Fibroblast of pulmonary artery (primary cell): ENCODE data around the gene PHF21B.
"Not testable (repeated sequence)": the region's sequence is repeated elsewhere in the genome, so short reads cannot be mapped to it uniquely, and the experiment has no call there.

ENCODE experiments used
- DNase-seq: peaks from one replicate; pipeline ENCODE4 v3.0.0-alpha.2; 2010; ENCODE audit warnings: low read depth
- H3K4me3 ChIP-seq: replicated peaks from 2 replicates; pipeline ENCODE4 v1.5.1; 2011; ENCODE audit warnings: low read depth, mild to moderate bottlenecking, control low read depth, low read length, moderate library complexity
- CTCF ChIP-seq: IDR thresholded peaks from 2 replicates; pipeline ENCODE4 v1.5.1; 2011; ENCODE audit warnings: mild to moderate bottlenecking, control low read depth, low read length, inconsistent platforms; ENCODE audit errors: missing control alignments

The PHF21B gene

GRCh38 chr22:44865193-44866057 lies 144.4 kb downstream of the PHF21B start:
- no peak overlapping the region for H3K4me3 ChIP-seq

GRCh38 chr22:44862981-44863860 lies 146.6 kb downstream of the PHF21B start:
- no peak overlapping the region for H3K4me3 ChIP-seq
- no peak for DNase-seq
- TF ChIP-seq CTCF = no peak

More at GRCh38 chr22:44865193-44866057, 144.4 kb downstream of the PHF21B start:
- no peak for TF ChIP-seq CTCF
- DNase-seq = no peak

- no peak for TF ChIP-seq CTCF
- H3K4me3 ChIP-seq = no peak overlapping the region
- no peak for DNase-seq
Measured at GRCh38 chr22:44862281-44862680, 147.5 kb downstream of the PHF21B start.

- no peak overlapping the region for H3K4me3 ChIP-seq
- no peak for TF ChIP-seq CTCF
- no peak for DNase-seq
Measured at GRCh38 chr22:44861245-44861644, 148.6 kb downstream of the PHF21B start.

- no peak for DNase-seq
- no peak overlapping the region for H3K4me3 ChIP-seq
- TF ChIP-seq CTCF = no peak
Measured at GRCh38 chr22:44860311-44860710, 149.5 kb downstream of the PHF21B start.

GRCh38 chr22:44859641-44860040 lies 150.2 kb downstream of the PHF21B start:
- DNase-seq = no peak
- no peak overlapping the region for H3K4me3 ChIP-seq
- no peak for TF ChIP-seq CTCF

GRCh38 chr22:44858819-44859218 lies 151.0 kb downstream of the PHF21B start:
- DNase-seq = peak; percentile 45
- not testable (repeated sequence) for H3K4me3 ChIP-seq
